HCT116 (cell line): ENCODE results near the gene ZNF860.

Experiments used
- CEBPB ChIP-seq: IDR thresholded peaks from 2 replicates; pipeline ENCODE4 v1.6.1; 2012; ENCODE audit warnings: low read depth
- CTCF ChIP-seq, 3 experiments: fragments of 200-600 bp in 1 of 3; sonication (generic) in 1 of 3; IDR thresholded peaks in 2 of 3; conservative IDR thresholded peaks in 1 of 3; 2 replicates each; pipeline ENCODE4 v1.5.1; 2012 to 2017; ENCODE audit warnings: low read depth in 2 of 3, low read length in 2 of 3, antibody characterized with exemption in 1 of 3, borderline replicate concordance in 1 of 3, control low read depth in 1 of 3, mild to moderate bottlenecking in 1 of 3, mixed read lengths in 1 of 3, mixed run types in 1 of 3, moderate library complexity in 1 of 3; ENCODE audit not compliant: insufficient read depth in 1 of 3
- ELF1 ChIP-seq: IDR thresholded peaks from 2 replicates; pipeline ENCODE4 v1.6.1; 2012; ENCODE audit warnings: low read depth, borderline replicate concordance
- EZH2 ChIP-seq: fragments of 200-600 bp; sonication (generic); IDR thresholded peaks from 2 replicates; pipeline ENCODE4 v1.6.1; 2017; ENCODE audit warnings: antibody characterized with exemption, mixed run types
- EZH2phosphoT487 ChIP-seq: fragments of 200-600 bp; IDR thresholded peaks from 2 replicates; pipeline ENCODE4 v1.6.1; 2018; ENCODE audit warnings: antibody characterized with exemption, borderline replicate concordance
- POLR2A ChIP-seq: IDR thresholded peaks from 2 replicates; pipeline ENCODE4 v1.7.0; 2011; ENCODE audit warnings: borderline replicate concordance; ENCODE audit not compliant: insufficient read depth, insufficient read length; ENCODE audit errors: extremely low read depth
- POLR2AphosphoS5 ChIP-seq: IDR thresholded peaks from 2 replicates; pipeline ENCODE4 v1.6.1; 2011; ENCODE audit warnings: mild to moderate bottlenecking, low read depth, low read length, moderate library complexity
- YY1 ChIP-seq: IDR thresholded peaks from 2 replicates; pipeline ENCODE4 v1.6.1; 2011; ENCODE audit warnings: low read length, low read depth, moderate library complexity, mild to moderate bottlenecking; ENCODE audit not compliant: insufficient replicate concordance; ENCODE audit errors: extremely low read depth
- ZNF274 ChIP-seq: fragments of 200-500 bp; sonication (Bioruptor generic); IDR thresholded peaks from 2 replicates; pipeline ENCODE4 v1.6.1; 2014; ENCODE audit warnings: mild to moderate bottlenecking, low read depth, low read length, inconsistent platforms

GRCh38 chr3:31968927-31969418, 12.6 kb upstream of the ZNF860 start:
- peak; percentile 67 for TF ChIP-seq CEBPB
- TF ChIP-seq POLR2A: no peak
- no peak for TF ChIP-seq CTCF (IDR thresholded peaks at IDR 0.05 in 2 of 3, conservative IDR thresholded peaks at IDR 0.05 in 1 of 3; ENCODE audit: borderline replicate concordance in 1 of 3, insufficient read depth in 1 of 3, low read depth in 2 of 3, low read length in 2 of 3)
- no peak for TF ChIP-seq POLR2AphosphoS5
- no peak for TF ChIP-seq ELF1
- no peak for TF ChIP-seq EZH2
- no peak for TF ChIP-seq ZNF274
- no peak for TF ChIP-seq EZH2phosphoT487
- TF ChIP-seq YY1: peak; percentile 25
